Neuronal stem cell (in vitro differentiated cells): ENCODE results near the gene LZTFL1.

Experiments used
- DNase-seq: peaks from one replicate; pipeline ENCODE4 v3.0.0-alpha.2; 2013; ENCODE audit warnings: low spot score
- H2AFZ ChIP-seq: one replicate; pipeline ENCODE4 v1.6.1; 2013; ENCODE audit warnings: mild to moderate bottlenecking, low read length, inconsistent platforms
- H2AK5ac ChIP-seq: 2 replicates; pipeline ENCODE4 v1.6.1; 2013; ENCODE audit warnings: low read depth, mild to moderate bottlenecking, inconsistent platforms, low read length, moderate library complexity, mixed read lengths
- H2BK120ac ChIP-seq: 2 replicates; pipeline ENCODE4 v1.6.1; 2013; ENCODE audit warnings: low read depth, mild to moderate bottlenecking, inconsistent platforms, low read length, moderate library complexity, mixed read lengths
- H2BK12ac ChIP-seq: one replicate; pipeline ENCODE4 v1.6.1; 2013; ENCODE audit warnings: low read length, inconsistent platforms
- H2BK15ac ChIP-seq: 2 replicates; pipeline ENCODE4 v1.6.1; 2013; ENCODE audit warnings: mild to moderate bottlenecking, low read length, inconsistent platforms, mixed read lengths
- H2BK5ac ChIP-seq: one replicate; pipeline ENCODE4 v1.6.1; 2013; ENCODE audit warnings: inconsistent platforms, mild to moderate bottlenecking, low read length, moderate library complexity
- H3K14ac ChIP-seq: one replicate; pipeline ENCODE4 v1.6.1; 2013; ENCODE audit warnings: low read length, inconsistent platforms
- H3K18ac ChIP-seq: 2 replicates; pipeline ENCODE4 v1.6.1; 2013; ENCODE audit warnings: low read length, inconsistent platforms
- H3K23ac ChIP-seq: 2 replicates; pipeline ENCODE4 v1.6.1; 2013; ENCODE audit warnings: low read depth, mild to moderate bottlenecking, mixed read lengths, low read length, inconsistent platforms; ENCODE audit not compliant: poor library complexity
- H3K27ac ChIP-seq: replicated peaks from 3 replicates; pipeline ENCODE4 v1.5.1; 2013; ENCODE audit warnings: low read length, inconsistent platforms
- H3K27me3 ChIP-seq, 3 experiments: 2 replicates each; pipeline ENCODE4 v1.6.1; 2013; ENCODE audit warnings: low read length in 3 of 3, mild to moderate bottlenecking in 2 of 3, inconsistent platforms in 1 of 3, low read depth in 1 of 3, mixed read lengths in 1 of 3, moderate library complexity in 1 of 3; ENCODE audit not compliant: control insufficient read depth in 3 of 3, insufficient read depth in 3 of 3
- H3K36me3 ChIP-seq, 2 donors: replicated peaks in 1 of 2; 2 replicates each; pipeline ENCODE4 v1.6.1; 2013; ENCODE audit warnings: low read length in 2 of 2; ENCODE audit not compliant: control insufficient read depth in 2 of 2, insufficient read depth in 2 of 2
- H3K4ac ChIP-seq: 2 replicates; pipeline ENCODE4 v1.6.1; 2013; ENCODE audit warnings: inconsistent platforms, mild to moderate bottlenecking, low read length, moderate library complexity
- H3K4me1 ChIP-seq, 2 donors: 1 replicate in 1 of 2; 2 replicates in 1 of 2; pipeline ENCODE4 v1.6.1; 2013; ENCODE audit warnings: low read length in 2 of 2, low read depth in 1 of 2; ENCODE audit not compliant: control insufficient read depth in 2 of 2, insufficient read depth in 1 of 2
- H3K4me2 ChIP-seq: one replicate; pipeline ENCODE4 v1.6.1; 2013; ENCODE audit warnings: mild to moderate bottlenecking, low read length, inconsistent platforms; ENCODE audit not compliant: insufficient read depth, poor library complexity, severe bottlenecking
- H3K4me3 ChIP-seq, 2 donors: 2 replicates each; pipeline ENCODE4 v1.5.1; 2013; ENCODE audit warnings: low read length in 2 of 2, mild to moderate bottlenecking in 2 of 2, inconsistent platforms in 1 of 2, moderate library complexity in 1 of 2
- H3K79me1 ChIP-seq: one replicate; pipeline ENCODE4 v1.6.1; 2013; ENCODE audit warnings: low read depth, mild to moderate bottlenecking, inconsistent platforms, low read length, moderate library complexity
- H3K9ac ChIP-seq: one replicate; pipeline ENCODE4 v1.6.1; 2013; ENCODE audit warnings: mild to moderate bottlenecking, low read depth, low read length, inconsistent platforms; ENCODE audit not compliant: poor library complexity
- H3K9me3 ChIP-seq, 2 donors: replicated peaks in 1 of 2; 2 replicates each; pipeline versions ENCODE3 to v1.6.1; 2013; ENCODE audit warnings: low read length in 2 of 2, mild to moderate bottlenecking in 2 of 2, inconsistent platforms in 1 of 2, low read depth in 1 of 2, mixed read lengths in 1 of 2, moderate library complexity in 1 of 2; ENCODE audit not compliant: control insufficient read depth in 2 of 2, insufficient read depth in 1 of 2
- H4K8ac ChIP-seq: one replicate; pipeline ENCODE4 v1.6.1; 2013; ENCODE audit warnings: low read depth, mild to moderate bottlenecking, inconsistent platforms, low read length, moderate library complexity
- H4K91ac ChIP-seq: one replicate; pipeline ENCODE4 v1.6.1; 2013; ENCODE audit warnings: low read length, low read depth, mild to moderate bottlenecking, inconsistent platforms; ENCODE audit not compliant: poor library complexity
- WGBS, 2 donors: extraction: QIAGEN DNeasy Blood & Tissue Kit; methylation state at CpG; one replicate each; pipeline ENCODE4 v1.1.7; 2013; ENCODE audit warnings: missing lambda C conversion rate in 2 of 2, mixed read lengths in 1 of 2; ENCODE audit not compliant: insufficient read length in 2 of 2, insufficient replicate concordance in 1 of 2; ENCODE audit errors: extremely low coverage in 2 of 2; 5-methylcytosine and 5-hydroxymethylcytosine counted together

The LZTFL1 gene

DNA sequence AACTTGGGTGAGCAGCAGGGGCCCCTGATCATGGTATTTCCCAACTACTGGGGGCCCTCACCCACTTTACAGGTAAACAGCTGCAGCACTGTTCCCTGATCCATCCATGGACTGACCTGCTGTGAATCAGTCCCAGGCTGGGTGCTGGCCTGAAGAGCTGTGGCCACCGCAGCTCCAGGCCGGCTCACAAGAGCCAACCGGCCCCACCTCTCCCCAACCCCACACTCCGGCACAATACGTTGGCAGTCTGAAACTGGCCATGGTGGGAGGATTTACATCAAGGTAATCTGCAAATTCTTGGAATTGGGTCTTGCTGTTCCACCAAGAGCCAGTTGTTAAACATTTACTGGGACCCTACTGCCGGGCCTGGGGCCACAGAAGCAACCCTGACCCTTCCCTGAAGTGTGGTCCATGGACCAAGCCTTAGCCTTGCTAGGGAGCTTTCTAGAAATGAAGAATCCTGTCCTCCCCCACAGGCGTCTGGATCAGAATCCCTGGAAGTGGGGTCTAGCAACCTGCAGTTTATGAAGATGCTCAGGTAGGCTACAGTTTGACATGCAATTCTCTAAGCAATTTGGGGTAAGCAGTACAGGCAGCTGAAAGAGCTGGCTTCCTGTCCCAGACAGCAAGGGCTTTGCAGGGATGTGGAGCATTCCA is 49.3 kb downstream of the LZTFL1 start:
- H3K79me1 ChIP-seq, result no peaks in the 10 kb centered on the region
- H3K4me1 ChIP-seq, result peaks cover 0 to 5% of the 10 kb centered on the region in 2 donors
- H2BK120ac ChIP-seq, result no peak overlapping the region
- no peak overlapping the region for H3K9ac ChIP-seq
- H3K9me3 ChIP-seq, result peaks cover 0 to 4% of the 10 kb centered on the region in 2 donors
- no peak overlapping the region for H2BK12ac ChIP-seq
- no peak overlapping the region for H4K91ac ChIP-seq
- no peak overlapping the region for H3K18ac ChIP-seq
- no peak for DNase-seq
- no peak overlapping the region for H4K8ac ChIP-seq
- no peak overlapping the region for H3K4me3 ChIP-seq
- no peak overlapping the region for H3K23ac ChIP-seq
- H2AK5ac ChIP-seq, result no peak overlapping the region
- H3K27me3 ChIP-seq, result peaks cover 11 to 77% (median 28%) of the 10 kb centered on the region in 3 experiments
- no peak overlapping the region for H2BK15ac ChIP-seq
- no peak overlapping the region for H3K4ac ChIP-seq
- no peak overlapping the region for H3K27ac ChIP-seq
- H3K36me3 ChIP-seq, result no peaks in the 10 kb centered on the region
- no peak overlapping the region for H2BK5ac ChIP-seq
- H3K4me2 ChIP-seq, result no peak overlapping the region
- no CpG with 5 or more reads among the region's 7 CpGs for WGBS, 2 donors
- H2AFZ ChIP-seq, result no peak overlapping the region
- H3K14ac ChIP-seq, result no peak overlapping the region

DNA sequence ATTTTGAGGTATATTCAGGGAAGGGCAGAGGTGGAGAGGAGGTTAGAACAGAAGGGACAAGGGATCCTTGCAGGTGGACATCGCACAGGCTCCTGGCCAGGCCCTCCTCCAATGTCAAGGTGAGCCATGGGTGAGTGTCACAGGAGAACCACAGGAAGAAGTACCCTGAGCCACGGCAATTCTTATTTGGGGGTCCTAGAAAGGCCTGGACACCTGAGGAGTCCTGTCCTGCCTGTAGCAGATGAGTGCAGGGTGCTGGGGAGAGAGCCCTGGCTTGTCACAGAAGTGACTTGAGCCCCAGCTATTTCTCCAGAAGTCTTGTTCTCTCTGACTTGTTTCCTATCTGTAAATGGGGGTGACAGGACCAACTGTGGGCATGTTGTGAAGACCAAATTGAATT is 49.9 kb downstream of the LZTFL1 start:
- Histone ChIP-seq H3K9me3 (peaks cover 0 to 4% of the 10 kb centered on the region in 2 donors), H3K4me2 (no peak overlapping the region), H2BK12ac (no peak overlapping the region), H3K79me1 (no peaks in the 10 kb centered on the region), H3K4me3 (no peak overlapping the region), H2AFZ (no peak overlapping the region), H4K8ac (no peak overlapping the region), H4K91ac (no peak overlapping the region), H3K27ac (no peak overlapping the region), H3K9ac (no peak overlapping the region), H3K4ac (no peak overlapping the region), H2BK120ac (no peak overlapping the region), H3K27me3 (peaks cover 8 to 73% (median 23%) of the 10 kb centered on the region in 3 experiments), H3K18ac (no peak overlapping the region), H3K4me1 (peaks cover 0 to 5% of the 10 kb centered on the region in 2 donors), H2AK5ac (no peak overlapping the region), H3K36me3 (no peaks in the 10 kb centered on the region), H2BK5ac (no peak overlapping the region), H3K14ac (no peak overlapping the region), H3K23ac (no peak overlapping the region), H2BK15ac (no peak overlapping the region)
- DNase-seq, result no peak
- no CpG with 5 or more reads among the region's 2 CpGs for WGBS, 2 donors

DNA sequence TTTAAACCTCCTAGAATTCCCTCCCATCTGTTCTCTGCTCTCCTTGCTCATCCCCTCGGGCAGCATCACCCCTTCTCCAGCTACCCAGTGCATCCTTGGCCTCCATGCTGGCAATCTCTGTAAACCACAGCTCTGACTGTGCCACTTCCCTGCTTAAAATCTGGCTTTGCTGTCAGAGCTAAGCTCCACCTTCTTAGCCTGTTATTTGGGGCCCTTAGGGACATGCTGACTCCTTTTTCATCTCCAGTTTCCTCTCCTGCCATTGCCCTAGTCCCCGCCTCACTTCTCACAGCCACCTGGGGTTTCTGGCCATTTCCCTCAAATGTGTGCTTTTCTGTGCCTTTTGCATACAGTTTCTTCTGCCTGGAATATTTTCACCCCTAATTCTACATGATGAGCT is 51.3 kb downstream of the LZTFL1 start:
- Histone ChIP-seq H3K27ac (no peak overlapping the region), H2BK12ac (no peak overlapping the region), H3K4me2 (no peak overlapping the region), H3K23ac (no peak overlapping the region), H3K14ac (no peak overlapping the region), H4K91ac (no peak overlapping the region), H3K9me3 (peaks cover 0 to 4% of the 10 kb centered on the region in 2 donors), H3K4ac (no peak overlapping the region), H3K36me3 (no peaks in the 10 kb centered on the region), H3K4me1 (no peaks in the 10 kb centered on the region), H3K79me1 (no peaks in the 10 kb centered on the region), H3K18ac (no peak overlapping the region), H4K8ac (no peak overlapping the region), H2BK15ac (no peak overlapping the region), H2BK120ac (no peak overlapping the region), H3K4me3 (no peak overlapping the region), H2AK5ac (no peak overlapping the region), H2AFZ (no peak overlapping the region), H3K9ac (no peak overlapping the region), H3K27me3 (peaks cover 0 to 61% (median 9%) of the 10 kb centered on the region in 3 experiments), H2BK5ac (no peak overlapping the region)
- WGBS, 2 donors, result no CpG with 5 or more reads among the region's 2 CpGs
- no peak for DNase-seq

- no peak for DNase-seq
- no peak overlapping the region for H3K4ac ChIP-seq
- no peak overlapping the region for H2BK12ac ChIP-seq
- no peak overlapping the region for H3K18ac ChIP-seq
- no peak overlapping the region for H3K9ac ChIP-seq
- no peaks in the 10 kb centered on the region for H3K36me3 ChIP-seq
- H3K4me1 ChIP-seq, result no peaks in the 10 kb centered on the region
- H4K8ac ChIP-seq, result no peak overlapping the region
- no peak overlapping the region for H2BK120ac ChIP-seq
- no peak overlapping the region for H3K23ac ChIP-seq
- H3K4me3 ChIP-seq, result no peak overlapping the region
- H2BK5ac ChIP-seq, result no peak overlapping the region
- WGBS, 2 donors, result no CpG with 5 or more reads among the region's 4 CpGs
- H2AFZ ChIP-seq, result no peak overlapping the region
- no peaks in the 10 kb centered on the region for H3K79me1 ChIP-seq
- H3K27me3 ChIP-seq, result peaks cover 0 to 48% (median 5%) of the 10 kb centered on the region in 3 experiments
- H3K9me3 ChIP-seq, result peaks cover 2 to 4% of the 10 kb centered on the region in 2 donors
- no peak overlapping the region for H2BK15ac ChIP-seq
- H3K14ac ChIP-seq, result no peak overlapping the region
- H3K27ac ChIP-seq, result no peak overlapping the region
- no peak overlapping the region for H4K91ac ChIP-seq
- H2AK5ac ChIP-seq, result no peak overlapping the region
- no peak overlapping the region for H3K4me2 ChIP-seq
These were observed 52.6 kb downstream of the LZTFL1 start for GRCh38 chr3:45789235-45789812.
